HG02588 (cell line): Measurements from ENCODE around the gene FAP.

ENCODE experiments used
- ATAC-seq: cut with Tn5 transposase; IDR thresholded peaks from one replicate; pipeline ENCODE4 v1.9.1; 2021; ENCODE audit warnings: mild to moderate bottlenecking, moderate library complexity; ENCODE audit not compliant: unreplicated experiment

FAP gene, protein sequence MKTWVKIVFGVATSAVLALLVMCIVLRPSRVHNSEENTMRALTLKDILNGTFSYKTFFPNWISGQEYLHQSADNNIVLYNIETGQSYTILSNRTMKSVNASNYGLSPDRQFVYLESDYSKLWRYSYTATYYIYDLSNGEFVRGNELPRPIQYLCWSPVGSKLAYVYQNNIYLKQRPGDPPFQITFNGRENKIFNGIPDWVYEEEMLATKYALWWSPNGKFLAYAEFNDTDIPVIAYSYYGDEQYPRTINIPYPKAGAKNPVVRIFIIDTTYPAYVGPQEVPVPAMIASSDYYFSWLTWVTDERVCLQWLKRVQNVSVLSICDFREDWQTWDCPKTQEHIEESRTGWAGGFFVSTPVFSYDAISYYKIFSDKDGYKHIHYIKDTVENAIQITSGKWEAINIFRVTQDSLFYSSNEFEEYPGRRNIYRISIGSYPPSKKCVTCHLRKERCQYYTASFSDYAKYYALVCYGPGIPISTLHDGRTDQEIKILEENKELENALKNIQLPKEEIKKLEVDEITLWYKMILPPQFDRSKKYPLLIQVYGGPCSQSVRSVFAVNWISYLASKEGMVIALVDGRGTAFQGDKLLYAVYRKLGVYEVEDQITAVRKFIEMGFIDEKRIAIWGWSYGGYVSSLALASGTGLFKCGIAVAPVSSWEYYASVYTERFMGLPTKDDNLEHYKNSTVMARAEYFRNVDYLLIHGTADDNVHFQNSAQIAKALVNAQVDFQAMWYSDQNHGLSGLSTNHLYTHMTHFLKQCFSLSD

GRCh38 chr2:162243294-162243693 is at the start of gene FAP:
FAP (minus strand) TSS chr2:162243445; CDS start chr2:162243327, 118 bp downstream.
- no peak for ATAC-seq

DNA sequence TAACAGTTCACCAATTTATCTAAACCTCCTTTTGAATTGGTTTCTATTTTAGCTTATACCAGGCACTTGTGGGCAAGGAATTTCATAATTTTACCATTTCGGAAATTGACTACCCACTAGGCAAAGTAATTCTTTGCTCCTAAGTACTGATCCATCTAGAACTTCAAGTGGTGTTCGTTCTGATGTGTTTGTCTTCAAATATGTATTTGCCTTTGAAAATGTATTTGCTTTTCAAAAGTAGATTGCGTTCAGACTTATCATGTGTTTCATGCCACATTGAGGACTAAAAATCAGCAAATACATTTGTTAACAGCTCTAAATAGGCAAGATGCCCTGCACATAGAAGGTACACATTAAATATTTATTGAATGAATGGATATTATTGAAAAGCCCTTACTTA is 48.5 kb upstream of the FAP start:
- ATAC-seq = no peak

GRCh38 chr2:162282765-162283425 is 39.6 kb upstream of the FAP start:
- no peak for ATAC-seq

DNA sequence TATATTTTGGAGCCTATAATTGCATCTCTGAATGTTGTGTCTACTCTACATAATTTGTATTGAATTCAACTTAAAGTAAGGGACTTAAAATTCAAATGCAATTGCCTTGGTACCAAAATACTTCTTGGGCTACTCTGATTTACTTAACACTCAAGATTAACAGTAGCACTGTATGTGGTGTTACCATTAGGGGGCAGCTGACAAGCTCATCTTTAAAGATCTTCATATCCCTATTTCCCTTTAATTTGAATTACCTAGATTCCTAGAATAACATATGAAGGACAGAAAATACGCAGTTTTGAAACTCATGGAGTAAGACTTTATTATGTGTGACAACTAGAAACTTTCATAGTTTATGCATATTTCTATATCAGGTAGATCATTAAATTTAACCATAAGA is 37.4 kb upstream of the FAP start:
- no peak for ATAC-seq

GRCh38 chr2:162277381-162277780 is 34.1 kb upstream of the FAP start:
- ATAC-seq = no peak

DNA sequence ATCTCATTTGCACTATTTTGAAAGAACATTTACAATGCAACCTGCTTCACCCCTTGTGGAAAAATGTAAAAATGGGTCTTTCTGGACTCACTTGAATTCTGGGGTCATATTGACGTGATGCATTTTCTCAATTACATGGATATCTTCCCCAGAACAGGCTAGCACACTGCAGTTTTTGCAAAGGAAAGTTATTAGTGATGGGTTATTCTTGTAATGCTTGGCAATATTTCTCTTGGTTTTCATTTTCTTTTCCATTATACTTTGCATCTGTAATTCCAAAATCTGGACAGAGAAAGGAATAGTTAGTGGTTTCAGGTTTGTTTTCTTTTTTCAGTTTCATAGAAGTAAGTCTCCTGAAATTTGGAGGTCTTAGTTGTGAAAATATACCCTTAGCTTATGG is 24.8 kb upstream of the FAP start:
- no peak for ATAC-seq

- no peak for ATAC-seq
Observed at GRCh38 chr2:162267496-162267895, 24.3 kb upstream of the FAP start.

DNA sequence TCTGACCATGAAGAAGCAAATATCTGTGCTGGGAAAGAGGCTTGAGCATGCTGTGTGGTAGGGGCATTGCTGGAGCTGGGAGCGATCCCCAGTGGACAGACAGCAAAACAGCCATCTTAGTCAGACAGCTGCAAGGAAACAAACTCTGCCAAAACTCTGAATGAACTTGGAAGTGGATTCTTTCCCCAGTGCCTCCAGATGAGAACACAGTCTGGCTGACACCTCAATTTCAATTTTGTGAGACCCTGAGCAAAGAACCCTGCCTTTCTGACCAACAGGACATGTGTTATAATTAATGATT is 23.2 kb upstream of the FAP start:
- ATAC-seq = no peak

DNA sequence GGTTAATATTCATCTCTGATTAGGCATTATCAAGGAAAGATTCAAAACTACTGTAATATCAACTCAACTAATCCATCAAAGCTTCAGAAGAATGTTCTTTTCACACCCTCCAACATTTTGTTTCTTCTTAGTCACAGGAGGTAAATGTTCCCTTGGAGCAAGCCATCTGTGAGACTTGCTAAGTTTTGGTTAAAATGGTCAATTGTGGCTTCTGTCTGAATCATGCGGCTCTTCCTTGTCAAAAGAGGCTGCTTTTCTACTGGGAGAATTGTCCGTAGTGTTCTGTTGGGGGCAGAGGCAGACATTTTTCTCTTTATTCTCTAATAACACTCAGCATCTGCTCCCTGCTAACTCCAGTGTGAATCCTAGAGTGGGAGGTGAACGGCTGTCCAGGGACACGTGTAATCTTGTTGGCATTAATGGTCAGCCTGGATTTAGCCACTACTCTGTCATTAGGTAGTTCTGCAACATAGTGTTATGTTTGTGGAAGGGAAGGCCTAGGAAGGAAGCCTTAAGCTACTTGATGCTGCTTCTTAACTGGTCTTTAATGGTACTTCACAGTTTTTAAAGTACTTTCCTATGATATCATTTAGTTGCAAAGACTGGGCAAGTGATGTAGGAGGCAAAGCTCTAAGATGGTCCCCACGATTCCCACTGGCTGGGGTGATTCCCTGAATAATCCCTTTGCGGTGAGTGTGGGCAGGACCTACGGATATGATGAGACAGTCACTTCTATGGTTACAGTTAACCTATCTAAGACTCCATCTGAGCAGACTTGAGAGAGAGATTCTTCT is 22.6 kb upstream of the FAP start:
- ATAC-seq = no peak

GRCh38 chr2:162261032-162261945 is 18.0 kb upstream of the FAP start:
- no peak for ATAC-seq

DNA sequence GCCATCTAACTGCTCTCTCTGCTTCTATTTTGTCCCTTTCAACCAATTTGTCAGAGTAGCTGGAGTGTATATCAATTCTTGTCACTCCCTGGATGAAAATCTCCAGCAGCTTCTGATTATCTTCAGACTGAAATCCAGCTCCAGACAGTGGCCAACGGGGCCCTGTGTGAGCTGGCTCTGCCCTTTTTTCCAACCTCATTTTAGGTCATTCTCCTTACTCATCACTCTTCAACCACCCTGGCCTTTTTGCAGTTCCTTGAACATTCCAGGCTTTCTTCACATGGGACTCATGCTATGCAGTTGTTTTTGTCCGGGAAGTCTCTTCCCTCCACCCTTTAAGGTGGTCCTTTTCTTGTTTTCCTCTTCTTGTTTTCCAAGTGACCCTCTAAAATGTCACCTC is 15.4 kb upstream of the FAP start:
- no peak for ATAC-seq

DNA sequence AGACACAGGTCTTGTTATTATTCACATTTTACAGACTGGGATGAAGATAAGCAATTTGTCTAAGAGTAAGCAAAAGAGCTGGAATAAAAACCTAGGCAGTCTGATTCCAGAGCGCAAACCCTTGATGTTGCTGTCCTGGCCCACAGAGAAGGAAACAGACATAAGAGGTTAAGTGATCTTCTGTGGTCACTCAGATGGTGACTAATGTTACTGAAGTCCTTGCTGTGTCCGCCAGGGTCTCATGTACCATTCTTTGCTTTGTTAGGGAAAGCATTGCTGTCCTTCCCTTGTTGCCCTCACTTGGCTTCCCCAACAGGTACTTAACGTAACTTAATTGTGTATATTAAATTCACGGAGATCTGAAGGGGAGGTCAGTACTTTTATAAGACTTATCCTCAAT is 14.9 kb upstream of the FAP start:
- ATAC-seq = no peak

DNA sequence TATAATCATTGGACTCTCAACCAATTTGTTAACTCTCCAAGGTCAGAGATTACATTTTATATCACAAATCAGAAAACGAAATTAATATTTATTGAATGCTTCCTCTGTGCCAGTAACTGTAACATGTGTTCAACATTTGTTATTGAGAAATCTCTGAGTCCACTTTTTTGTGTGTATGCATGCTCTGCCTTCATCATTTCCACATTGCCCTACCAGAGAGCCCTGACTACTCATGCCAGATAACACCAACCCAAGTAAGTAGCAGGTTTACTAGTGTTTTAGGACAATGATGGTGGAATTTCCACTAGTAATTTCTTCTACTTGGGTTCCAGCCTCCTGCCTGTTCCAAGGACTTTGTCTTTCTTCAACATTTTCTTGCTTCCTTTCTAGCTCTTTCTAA is 14.2 kb upstream of the FAP start:
- no peak for ATAC-seq

GRCh38 chr2:162256591-162256991 is 13.3 kb upstream of the FAP start:
- ATAC-seq = no peak

DNA sequence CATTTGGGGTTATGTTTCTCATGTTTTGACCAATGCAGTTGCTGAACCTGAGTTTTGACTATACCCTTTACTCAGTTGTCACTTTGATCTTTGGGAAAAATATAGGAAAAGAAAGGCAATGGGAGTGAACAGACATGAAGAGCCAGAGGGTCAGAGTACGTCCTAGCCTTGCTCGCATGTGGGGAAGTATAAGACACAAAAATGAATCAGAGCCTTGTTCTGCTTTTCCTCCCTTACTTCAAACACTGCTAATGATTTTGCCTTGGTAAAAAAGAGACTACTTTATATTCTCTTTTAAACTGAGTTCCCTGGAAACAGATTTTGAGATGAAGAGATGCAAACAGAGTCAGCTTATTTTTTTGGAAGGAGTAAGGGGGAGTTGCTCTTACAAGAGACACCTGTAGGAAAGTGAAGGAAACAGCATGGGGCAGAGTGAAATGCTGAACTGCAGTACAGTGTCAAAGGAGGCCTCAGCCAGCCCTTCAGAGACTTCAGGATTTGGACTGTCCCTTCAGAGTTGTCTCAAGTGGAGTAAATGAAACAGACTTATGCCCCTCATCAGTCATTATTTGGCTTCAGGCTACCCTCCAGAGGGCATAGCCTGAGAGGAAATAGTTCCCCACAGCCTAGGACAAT is 11.1 kb upstream of the FAP start:
- no peak for ATAC-seq

DNA sequence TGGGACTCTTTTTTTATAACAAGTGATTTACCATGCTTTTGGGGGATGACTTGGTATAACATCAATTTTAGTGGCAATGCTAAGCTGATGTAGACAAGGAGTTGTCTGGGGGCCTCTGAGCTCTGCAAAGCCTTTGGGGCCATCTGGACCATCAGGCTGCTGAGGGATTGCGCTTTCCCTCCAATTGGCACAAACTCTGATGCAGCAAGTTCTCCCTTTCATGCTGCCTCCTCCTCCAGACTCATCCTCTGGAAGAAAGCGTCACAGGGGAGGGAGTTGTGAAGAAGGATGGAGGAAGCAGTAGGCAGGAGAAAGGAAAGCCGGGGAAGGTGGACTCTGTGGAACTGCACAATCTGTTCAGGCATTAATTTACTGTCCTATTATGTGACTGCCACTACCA is 10.2 kb upstream of the FAP start:
- no peak for ATAC-seq

GRCh38 chr2:162252153-162252552 is 8.9 kb upstream of the FAP start:
- ATAC-seq = no peak

DNA sequence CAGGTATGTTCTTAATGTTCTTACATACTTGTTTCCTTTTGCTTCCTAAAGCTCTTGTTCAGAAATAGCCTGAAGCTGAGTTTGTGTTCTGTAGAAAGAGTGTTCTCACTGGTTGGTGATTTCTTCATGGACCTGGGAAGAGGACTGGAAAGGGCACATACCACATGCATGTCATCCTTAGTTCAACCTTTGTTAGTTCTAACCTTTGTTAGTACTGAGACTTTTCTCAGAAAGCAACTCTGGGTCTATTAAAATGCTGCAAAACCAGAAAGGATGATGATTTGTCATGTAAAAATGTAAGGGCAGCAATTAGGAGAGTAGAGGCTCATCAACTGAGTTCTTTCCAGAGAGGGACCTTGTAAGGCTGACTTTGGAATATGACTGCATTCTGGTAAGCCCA is 2.5 kb upstream of the FAP start:
- no peak for ATAC-seq

GRCh38 chr2:162245061-162245460 is 1.8 kb upstream of the FAP start:
- ATAC-seq = no peak

DNA sequence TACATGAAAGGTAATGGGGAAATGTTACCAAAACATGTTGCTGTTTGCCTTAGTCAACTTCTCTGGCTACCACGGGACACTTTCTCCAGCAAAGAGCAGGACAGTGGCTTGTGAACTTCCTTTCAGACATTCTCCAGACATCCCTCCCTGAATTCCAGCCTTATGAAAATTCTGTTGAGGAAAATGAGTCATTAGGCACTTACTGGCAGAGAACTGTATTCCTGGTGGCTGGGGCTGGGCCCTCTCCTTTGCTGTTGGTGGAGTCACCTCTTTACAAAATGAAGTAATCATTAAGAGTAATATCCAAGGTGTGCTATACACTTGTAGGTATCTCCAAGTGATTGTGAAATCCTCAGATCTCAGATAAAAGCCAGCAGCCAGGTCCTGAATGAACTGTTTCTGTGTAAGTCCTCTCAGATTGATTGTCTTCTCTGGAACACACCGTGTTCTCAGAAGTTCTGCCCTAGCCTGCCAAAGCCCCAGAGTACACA is 1.3 kb upstream of the FAP start:
- ATAC-seq = no peak
